Skeletal muscle satellite cell (primary cell): ENCODE results near the gene SETX.

Experiments
- H3K27me3 ChIP-seq: 2 replicates; pipeline ENCODE4 v1.7.0; 2013; ENCODE audit warnings: low read length; ENCODE audit not compliant: control insufficient read depth, insufficient read depth
- H3K36me3 ChIP-seq: 2 replicates; pipeline ENCODE4 v1.7.0; 2013; ENCODE audit warnings: mild to moderate bottlenecking, control low read depth, low read length; ENCODE audit not compliant: insufficient read depth
- H3K4me1 ChIP-seq: 2 replicates; pipeline ENCODE4 v1.7.0; 2013; ENCODE audit warnings: low read length; ENCODE audit not compliant: control insufficient read depth, insufficient read depth
- H3K4me2 ChIP-seq: 2 replicates; pipeline ENCODE4 v1.7.0; 2013; ENCODE audit warnings: mild to moderate bottlenecking, low read length
- H3K4me3 ChIP-seq: 2 replicates; pipeline ENCODE4 v1.7.0; 2013; ENCODE audit warnings: low read length
- H3K9ac ChIP-seq: 2 replicates; pipeline ENCODE4 v1.7.0; 2013; ENCODE audit warnings: mild to moderate bottlenecking, low read depth, low read length, moderate library complexity
- H3K9me3 ChIP-seq: replicated peaks from 2 replicates; pipeline ENCODE4 v1.7.0; 2013; ENCODE audit warnings: mild to moderate bottlenecking, control low read depth, low read length

SETX gene

DNA sequence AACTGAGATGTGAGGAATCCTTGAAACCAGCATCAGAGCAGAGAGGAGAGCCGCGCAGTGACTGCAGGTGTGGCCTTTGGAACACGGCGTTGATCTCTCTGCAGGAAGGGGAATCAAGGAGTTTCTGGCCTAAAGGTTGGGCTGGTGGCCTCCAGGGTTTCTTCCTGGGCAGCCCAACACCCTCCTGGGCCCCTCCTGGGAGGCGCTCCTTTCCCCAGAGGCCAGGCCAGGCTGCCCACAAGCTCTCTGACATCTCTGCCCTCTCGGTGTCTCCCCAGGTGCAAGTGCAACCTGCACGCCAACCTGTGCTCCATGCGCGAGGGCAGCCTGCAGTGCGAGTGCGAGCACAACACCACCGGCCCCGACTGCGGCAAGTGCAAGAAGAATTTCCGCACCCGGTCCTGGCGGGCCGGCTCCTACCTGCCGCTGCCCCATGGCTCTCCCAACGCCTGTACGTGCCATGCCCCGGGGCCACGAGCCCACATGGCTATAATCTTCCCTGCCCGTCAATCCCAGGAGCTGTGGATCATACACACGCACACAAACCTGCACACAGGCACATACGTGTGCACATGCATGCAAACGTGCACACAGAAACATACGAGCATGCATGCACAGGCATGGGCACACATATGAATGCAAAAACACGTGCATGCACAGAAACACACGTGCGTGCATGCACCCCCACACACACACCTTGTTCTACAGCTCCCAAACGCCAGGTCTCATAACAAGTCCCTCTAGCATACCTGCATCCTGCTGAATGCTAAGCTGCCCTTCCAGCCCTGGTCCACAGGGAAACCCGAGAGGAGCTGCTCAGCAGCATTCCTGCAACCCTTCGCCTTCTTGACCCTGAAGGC is 128.0 kb downstream of the SETX start:
- no peak overlapping the region for H3K9ac ChIP-seq
- H3K27me3 ChIP-seq = peaks cover 91% of the 10 kb centered on the region

DNA sequence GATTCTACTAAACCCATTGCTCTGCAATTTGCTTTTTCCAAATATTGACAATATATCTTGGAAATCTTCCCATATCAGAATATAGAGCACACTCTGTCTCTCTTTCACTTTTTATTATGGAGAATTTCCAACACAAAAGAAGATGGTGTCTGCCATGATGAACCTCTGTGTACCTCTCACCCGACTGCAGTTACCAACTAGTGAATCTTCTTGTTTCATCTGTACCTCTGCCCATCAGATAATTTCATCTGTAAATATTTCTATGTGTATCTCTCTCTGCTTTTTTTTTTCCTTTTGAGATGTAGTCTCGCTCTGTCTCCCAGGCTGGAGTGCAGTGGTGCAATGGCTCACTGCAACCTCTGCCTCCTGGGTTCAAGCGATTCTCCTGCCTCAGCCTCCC is 130.1 kb downstream of the SETX start:
- Histone ChIP-seq H3K9ac (no peak overlapping the region), H3K36me3 (no peaks in the 10 kb centered on the region), H3K9me3 (no peaks in the 10 kb centered on the region), H3K4me2 (no peak overlapping the region), H3K27me3 (peaks cover 90% of the 10 kb centered on the region), H3K4me1 (no peaks in the 10 kb centered on the region), H3K4me3 (no peak overlapping the region)

More for the DNA sequence above, 128.0 kb downstream of the SETX start:
- no peaks in the 10 kb centered on the region for H3K4me1 ChIP-seq
- no peak overlapping the region for H3K4me2 ChIP-seq
- H3K9me3 ChIP-seq = no peaks in the 10 kb centered on the region
- no peaks in the 10 kb centered on the region for H3K36me3 ChIP-seq
- no peak overlapping the region for H3K4me3 ChIP-seq

DNA sequence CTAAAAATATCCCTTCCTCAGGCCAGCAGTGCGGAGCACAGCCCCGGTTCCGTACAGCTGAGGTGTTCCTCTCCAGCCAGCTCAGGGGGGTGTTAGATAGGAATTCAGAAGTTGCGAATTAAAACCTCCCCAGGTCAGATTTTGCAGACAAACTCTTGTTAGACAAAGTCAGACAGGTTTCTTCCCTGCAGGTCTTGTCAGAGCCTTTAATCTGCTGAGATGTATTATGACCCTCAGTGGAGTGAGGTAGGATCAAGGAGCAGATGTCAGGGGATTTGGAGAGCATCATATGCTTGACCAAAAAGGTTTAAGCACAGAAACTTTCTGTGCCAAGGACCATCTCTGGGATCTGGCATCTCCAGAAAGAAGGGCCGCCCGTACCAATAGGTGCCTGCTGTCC is 132.8 kb downstream of the SETX start:
- no peaks in the 10 kb centered on the region for H3K9me3 ChIP-seq
- no peak overlapping the region for H3K4me2 ChIP-seq
- no peaks in the 10 kb centered on the region for H3K36me3 ChIP-seq
- peaks cover 86% of the 10 kb centered on the region for H3K27me3 ChIP-seq
- H3K4me3 ChIP-seq = no peak overlapping the region
- no peaks in the 10 kb centered on the region for H3K4me1 ChIP-seq
- no peak overlapping the region for H3K9ac ChIP-seq

DNA sequence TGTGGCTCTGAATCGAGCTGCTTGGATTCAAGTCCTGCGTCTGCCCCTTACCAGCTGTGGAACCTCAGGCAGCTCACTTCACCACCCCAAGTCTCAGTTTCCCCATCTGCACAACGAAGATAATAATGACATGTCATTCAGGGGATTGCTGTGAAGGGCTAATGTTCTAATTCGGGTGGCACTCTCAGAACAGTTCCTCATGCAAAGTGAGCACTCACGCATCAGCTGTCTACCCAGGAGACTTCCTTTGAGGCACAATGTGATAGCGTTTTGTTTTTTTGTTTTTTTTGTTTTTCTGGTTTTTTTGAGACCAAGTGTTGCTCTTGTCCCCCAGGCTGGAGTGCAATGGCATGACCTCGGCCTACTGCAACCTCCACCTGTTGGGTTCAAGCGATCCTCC is 136.6 kb downstream of the SETX start:
- H3K4me3 ChIP-seq = no peak overlapping the region
- peaks cover 9% of the 10 kb centered on the region for H3K4me1 ChIP-seq
- no peak overlapping the region for H3K4me2 ChIP-seq
- no peak overlapping the region for H3K9ac ChIP-seq
- peaks cover 61% of the 10 kb centered on the region for H3K27me3 ChIP-seq
- no peaks in the 10 kb centered on the region for H3K9me3 ChIP-seq
- no peaks in the 10 kb centered on the region for H3K36me3 ChIP-seq

DNA sequence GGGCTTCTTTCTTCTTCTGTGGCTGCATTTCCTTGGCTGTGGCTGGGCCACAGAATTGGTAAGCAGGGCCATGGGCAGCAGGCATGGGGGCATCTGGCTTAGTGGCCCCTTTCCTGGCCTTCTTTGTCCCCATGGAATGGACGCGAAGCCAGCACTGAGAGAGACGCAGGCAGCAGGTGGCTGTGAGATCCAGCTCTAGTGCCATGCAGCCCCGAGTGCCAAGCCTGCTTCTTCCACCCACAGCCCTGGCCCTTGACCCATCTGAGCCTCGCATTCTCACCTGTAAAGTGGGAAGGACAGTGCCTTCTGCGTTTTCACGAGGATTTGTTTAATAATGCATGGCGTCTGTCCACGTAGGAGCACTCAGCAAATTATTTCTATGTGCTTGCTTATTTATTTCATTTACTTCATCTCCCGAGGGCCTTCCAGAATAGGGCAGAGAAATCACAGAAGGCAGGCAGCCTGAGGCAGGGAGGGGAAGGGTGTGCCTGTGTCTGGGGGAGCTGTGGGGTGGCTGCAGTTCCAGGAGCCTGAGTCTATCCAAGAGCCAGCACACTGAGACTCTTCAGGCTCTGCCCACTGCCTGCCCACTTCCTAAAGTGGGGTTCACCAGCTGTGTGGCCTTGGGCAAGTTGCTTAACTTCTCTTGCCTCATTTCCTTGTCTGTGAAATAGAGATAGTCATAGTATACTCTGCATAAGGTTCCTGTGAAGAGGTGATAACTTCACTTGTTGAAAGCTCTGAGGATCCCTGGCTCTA is 137.7 kb downstream of the SETX start:
- H3K4me3 ChIP-seq = no peak overlapping the region
- no peaks in the 10 kb centered on the region for H3K36me3 ChIP-seq
- H3K9ac ChIP-seq = no peak overlapping the region
- no peaks in the 10 kb centered on the region for H3K9me3 ChIP-seq
- no peak overlapping the region for H3K4me2 ChIP-seq
- H3K4me1 ChIP-seq = peaks cover 9% of the 10 kb centered on the region
- peaks cover 57% of the 10 kb centered on the region for H3K27me3 ChIP-seq

DNA sequence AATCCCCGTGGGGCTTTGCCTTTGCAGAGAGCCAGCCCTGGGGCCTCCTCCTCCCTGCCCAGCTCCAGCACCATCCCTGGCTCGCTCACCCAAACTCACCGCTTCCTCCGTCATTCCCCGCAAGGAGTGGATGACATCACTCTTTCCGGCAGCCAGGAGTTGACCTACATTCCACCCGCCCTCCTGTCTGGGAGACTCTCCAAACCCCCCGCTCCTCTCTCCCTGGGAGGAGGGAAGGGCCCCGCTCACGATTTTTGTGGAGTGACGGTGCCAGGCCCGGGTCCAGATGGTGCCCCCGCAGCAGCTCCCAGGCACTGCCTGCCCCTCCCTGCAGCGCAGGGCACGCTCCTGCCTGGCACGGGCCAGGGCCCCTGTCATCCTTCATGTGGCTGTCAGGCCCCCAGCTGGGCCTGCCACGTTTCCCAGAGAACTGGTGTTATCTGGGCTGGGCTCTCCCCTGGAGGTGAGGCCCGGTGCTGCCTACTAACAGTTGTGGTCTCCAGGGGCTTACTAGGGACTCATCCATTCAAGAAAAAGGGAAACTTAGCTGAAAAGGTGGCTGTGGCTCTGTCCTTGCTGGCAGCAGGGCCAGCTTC is 140.7 kb downstream of the SETX start:
- Histone ChIP-seq H3K4me3 (no peak overlapping the region), H3K9ac (no peak overlapping the region), H3K4me1 (peaks cover 9% of the 10 kb centered on the region), H3K9me3 (no peaks in the 10 kb centered on the region), H3K36me3 (no peaks in the 10 kb centered on the region), H3K4me2 (peak overlapping the region; percentile 50), H3K27me3 (peaks cover 54% of the 10 kb centered on the region)

DNA sequence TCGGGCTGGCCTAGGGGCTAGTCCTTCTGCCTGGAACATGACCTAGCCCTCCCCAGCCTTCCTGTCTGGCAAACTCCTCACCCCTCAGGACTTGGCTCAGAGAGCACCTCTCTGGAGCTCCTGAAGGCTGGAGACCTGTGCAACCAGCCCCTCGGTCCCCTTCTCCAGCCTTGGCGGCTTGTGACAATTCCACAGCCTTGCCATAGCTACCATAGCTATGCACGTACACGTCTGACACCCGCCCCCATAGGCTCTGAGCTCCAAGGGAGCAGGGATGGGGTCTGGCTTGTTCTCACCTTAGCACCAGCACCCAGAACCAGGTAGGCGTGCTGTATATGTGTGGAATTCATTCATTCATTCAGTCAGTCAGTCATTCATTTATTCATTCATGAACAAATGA is 143.2 kb downstream of the SETX start:
- no peak overlapping the region for H3K4me3 ChIP-seq
- H3K9ac ChIP-seq = no peak overlapping the region
- H3K36me3 ChIP-seq = no peaks in the 10 kb centered on the region
- no peaks in the 10 kb centered on the region for H3K9me3 ChIP-seq
- no peak overlapping the region for H3K4me2 ChIP-seq
- peaks cover 54% of the 10 kb centered on the region for H3K27me3 ChIP-seq
- H3K4me1 ChIP-seq = peaks cover 9% of the 10 kb centered on the region
